Prostate gland (tissue), 2 donors: ENCODE measurements around the gene RNF4.

Experiments
- CTCF ChIP-seq, 4 experiments: fragments of 200-600 bp in 2 of 4; fragments of 450-650 bp in 2 of 4; sonication (generic) in 2 of 4; IDR thresholded peaks; 1 replicate in 3 of 4; 2 replicates in 1 of 4; pipeline ENCODE4 v1.5.1; 2016 to 2019; ENCODE audit warnings: antibody characterized with exemption in 4 of 4, mild to moderate bottlenecking in 2 of 4, moderate library complexity in 2 of 4
- POLR2A ChIP-seq: fragments of 450-650 bp; IDR thresholded peaks from one replicate; pipeline ENCODE4 v1.6.1; 2016; ENCODE audit warnings: antibody characterized with exemption, mild to moderate bottlenecking
- POLR2AphosphoS5 ChIP-seq: sonication (generic); formaldehyde crosslinking; IDR thresholded peaks from one replicate; pipeline ENCODE4 v1.6.1; 2017; ENCODE audit warnings: antibody characterized with exemption

GRCh38 chr4:2451821-2452785 lies 16.8 kb upstream of the RNF4 start:
- no peak for TF ChIP-seq CTCF (IDR thresholded peaks at IDR 0.05)
- TF ChIP-seq POLR2A = no peak
- no peak for TF ChIP-seq POLR2AphosphoS5
